Kidney epithelial cell (primary cell): ENCODE data around the gene WDR27. TPM values are rescaled to one million over a fixed set of nuclear protein-coding genes. Genes with fewer than 3 reads are reported as not detected.

Experiments used
- DNase-seq: peaks from one replicate; pipeline ENCODE4 v3.0.0-alpha.2; 2010; ENCODE audit warnings: low read depth
- H3K27me3 ChIP-seq: 2 replicates; pipeline ENCODE4 v1.6.0; 2011; ENCODE audit warnings: low read length; ENCODE audit not compliant: control insufficient read depth, insufficient read depth
- H3K36me3 ChIP-seq: 2 replicates; pipeline ENCODE4 v1.5.1; 2011; ENCODE audit warnings: low read length; ENCODE audit not compliant: control insufficient read depth, insufficient read depth
- H3K4me3 ChIP-seq: 2 replicates; pipeline ENCODE4 v1.5.1; 2011; ENCODE audit warnings: low read depth, mild to moderate bottlenecking, control low read depth, low read length
- CTCF ChIP-seq: IDR thresholded peaks from 2 replicates; pipeline ENCODE4 v1.5.1; 2011; ENCODE audit warnings: mild to moderate bottlenecking, moderate library complexity, low read length, control low read depth, inconsistent platforms; ENCODE audit not compliant: insufficient read depth, poor library complexity, severe bottlenecking
- total RNA-seq: library from RNA; depleted of rRNA; stranded (reverse); fragments of >200 nt; gene quantifications from 2 replicates; pipeline ENCODE4 v1.2.3, GENCODE V29; 2015

WDR27 gene
- total RNA-seq = 27.0 and 34.4 TPM in 2 replicates

- DNase-seq = peak; percentile 76
- Histone ChIP-seq H3K27me3 (no peaks in the 10 kb centered on the region), H3K36me3 (peaks cover 1% of the 10 kb centered on the region), H3K4me3 (peak within 1 kb of the TSS; percentile 85)
- TF ChIP-seq CTCF = no peak
Measured at GRCh38 chr6:169701954-169702839, at the start of gene WDR27, which contains the start of gene C6orf120. Gene WDR27, minus strand, starts transcription at chr6:169702029. Its CDS starts 13,024 bp downstream, at chr6:169689005. Gene C6orf120, plus strand, starts transcription at chr6:169702126. Its CDS starts 334 bp downstream, at chr6:169702460.

- Histone ChIP-seq H3K27me3 (no peaks in the 10 kb centered on the region), H3K36me3 (no peaks in the 10 kb centered on the region), H3K4me3 (no peak overlapping the region)
- DNase-seq = no peak
- TF ChIP-seq CTCF = no peak
Measured at GRCh38 chr6:169746556-169746955, 44.7 kb upstream of the WDR27 start.

GRCh38 chr6:169745405-169745804 is 43.6 kb upstream of the WDR27 start:
- TF ChIP-seq CTCF = no peak
- DNase-seq = no peak
- no peaks in the 10 kb centered on the region for H3K27me3 ChIP-seq
- H3K36me3 ChIP-seq = no peaks in the 10 kb centered on the region
- H3K4me3 ChIP-seq = no peak overlapping the region

- DNase-seq = no peak
- H3K4me3 ChIP-seq = no peak overlapping the region
Measured at GRCh38 chr6:169741344-169741743, 39.5 kb upstream of the WDR27 start.

GRCh38 chr6:169738976-169739529 is 37.2 kb upstream of the WDR27 start:
- H3K27me3 ChIP-seq = no peaks in the 10 kb centered on the region
- H3K4me3 ChIP-seq = no peak overlapping the region
- no peak for TF ChIP-seq CTCF
- no peaks in the 10 kb centered on the region for H3K36me3 ChIP-seq
- no peak for DNase-seq

More at GRCh38 chr6:169741344-169741743, 39.5 kb upstream of the WDR27 start:
- Histone ChIP-seq H3K27me3 (no peaks in the 10 kb centered on the region), H3K36me3 (no peaks in the 10 kb centered on the region)
- TF ChIP-seq CTCF = no peak
